Tibial artery (tissue), 4 donors: ENCODE measurements around the gene SORCS2.
A peak's percentile ranks its signal among the peaks of the same experiment; 100 is the strongest.

Experiments
- DNase-seq, 2 donors: peaks; one replicate each; pipeline ENCODE4 v3.0.0-alpha.2; 2019
- H3K27ac ChIP-seq, 2 donors: fragments of 200-600 bp; sonication (generic) in 1 of 2; 1 replicate in 1 of 2; 2 replicates in 1 of 2; pipeline ENCODE4 v1.5.1; 2018 to 2019; ENCODE audit warnings: mild to moderate bottlenecking in 1 of 2
- H3K27me3 ChIP-seq, 2 donors: fragments of 200-600 bp; sonication (generic) in 1 of 2; one replicate each; pipeline versions ENCODE4 v1.5.1 to v1.6.0; 2016 to 2019
- H3K36me3 ChIP-seq, 3 donors: fragments of 200-600 bp; sonication (generic) in 2 of 3; one replicate each; pipeline ENCODE4 v1.5.1; 2016 to 2019; ENCODE audit warnings: mild to moderate bottlenecking in 2 of 3
- H3K4me1 ChIP-seq, 4 donors: fragments of 200-600 bp; sonication (generic) in 2 of 4; 1 replicate in 3 of 4; 2 replicates in 1 of 4; pipeline ENCODE4 v1.5.1; 2016 to 2019
- H3K4me3 ChIP-seq, 2 donors: fragments of 200-600 bp; sonication (generic) in 1 of 2; 1 replicate in 1 of 2; 2 replicates in 1 of 2; pipeline ENCODE4 v1.5.1; 2018 to 2019; ENCODE audit warnings: mild to moderate bottlenecking in 2 of 2
- H3K9me3 ChIP-seq, 3 donors: fragments of 200-600 bp; sonication (generic) in 1 of 3; one replicate each; pipeline ENCODE4 v1.5.1; 2016 to 2019
- CTCF ChIP-seq, 2 experiments: fragments of 200-600 bp in 1 of 2; fragments of 450-650 bp in 1 of 2; IDR thresholded peaks; one replicate each; pipeline ENCODE4 v1.5.1; 2017 to 2019; ENCODE audit warnings: antibody characterized with exemption in 2 of 2, mild to moderate bottlenecking in 1 of 2, moderate library complexity in 1 of 2
- intact Hi-C: fragments of 100-400 bp; cut with DNase I; formaldehyde crosslinking; loops from one replicate; pipeline ENCODE4 v1.15.0; 2023; ENCODE audit warnings: low total_unique reads

SORCS2 gene

DNA sequence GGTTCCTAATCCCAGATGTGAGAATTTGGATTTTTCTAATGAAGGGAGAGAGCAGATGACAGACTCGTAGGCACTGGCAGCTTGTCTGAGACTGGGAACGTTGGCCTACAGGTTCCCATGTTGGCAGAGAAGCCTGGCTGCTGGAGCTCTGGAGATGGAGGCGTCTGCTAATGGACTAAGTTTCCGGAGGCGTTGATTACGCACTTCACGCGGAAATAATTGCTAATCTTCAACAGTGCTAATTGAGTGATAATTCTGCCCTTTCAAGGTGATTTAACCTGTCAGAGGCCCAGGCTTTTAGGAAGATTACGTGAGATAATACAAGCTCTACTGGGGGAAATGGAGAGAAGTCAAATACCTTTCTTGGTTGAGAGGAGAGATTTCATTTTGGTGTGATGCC lies 165.0 kb downstream of the SORCS2 start:
- DNase-seq: no peak
- intact Hi-C loops: no loop called here
- no peaks in the 10 kb centered on the region for H3K27me3 ChIP-seq
- no peak for TF ChIP-seq CTCF (IDR thresholded peaks at IDR 0.05)
- H3K4me1 ChIP-seq: peaks cover 0 to 9% (median 4%) of the 10 kb centered on the region in 4 donors
- H3K27ac ChIP-seq: no peak overlapping the region
- no peaks in the 10 kb centered on the region for H3K9me3 ChIP-seq
- H3K36me3 ChIP-seq: no peaks in the 10 kb centered on the region
- H3K4me3 ChIP-seq: no peak overlapping the region

- no peak overlapping the region for H3K4me3 ChIP-seq
- no peaks in the 10 kb centered on the region for H3K27me3 ChIP-seq
- H3K4me1 ChIP-seq: peaks cover 0 to 9% (median 4%) of the 10 kb centered on the region in 4 donors
- H3K27ac ChIP-seq: no peak overlapping the region
- no peak for TF ChIP-seq CTCF (IDR thresholded peaks at IDR 0.05)
- intact Hi-C loops: no loop called here
- peak in 1 of 2 donors; percentile 74 for DNase-seq
- no peaks in the 10 kb centered on the region for H3K36me3 ChIP-seq
- H3K9me3 ChIP-seq: no peaks in the 10 kb centered on the region
Measured at GRCh38 chr4:7358100-7358735, 165.9 kb downstream of the SORCS2 start.

GRCh38 chr4:7359400-7360062 lies 167.2 kb downstream of the SORCS2 start:
- DNase-seq: no peak
- Histone ChIP-seq H3K4me1 (peaks cover 0 to 9% (median 4%) of the 10 kb centered on the region in 4 donors), H3K9me3 (no peaks in the 10 kb centered on the region)

GRCh38 chr4:7360806-7361205 lies 168.5 kb downstream of the SORCS2 start:
- no peaks in the 10 kb centered on the region for H3K9me3 ChIP-seq
- H3K4me3 ChIP-seq: no peak overlapping the region
- intact Hi-C loops: no loop called here
- TF ChIP-seq CTCF (IDR thresholded peaks at IDR 0.05): no peak
- DNase-seq: no peak
- peaks cover 0 to 8% of the 10 kb centered on the region in 2 donors for H3K27me3 ChIP-seq
- no peak overlapping the region for H3K27ac ChIP-seq
- H3K36me3 ChIP-seq: no peaks in the 10 kb centered on the region
- peaks cover 0 to 13% (median 9%) of the 10 kb centered on the region in 4 donors for H3K4me1 ChIP-seq

More at GRCh38 chr4:7359400-7360062, 167.2 kb downstream of the SORCS2 start:
- H3K36me3 ChIP-seq: no peaks in the 10 kb centered on the region
- intact Hi-C loops: no loop called here
- TF ChIP-seq CTCF (IDR thresholded peaks at IDR 0.05): no peak
- H3K4me3 ChIP-seq: no peak overlapping the region
- H3K27ac ChIP-seq: no peak overlapping the region
- H3K27me3 ChIP-seq: no peaks in the 10 kb centered on the region

GRCh38 chr4:7361280-7361895 lies 169.1 kb downstream of the SORCS2 start:
- peaks cover 0 to 13% of the 10 kb centered on the region in 2 donors for H3K27me3 ChIP-seq
- no peaks in the 10 kb centered on the region for H3K36me3 ChIP-seq
- H3K27ac ChIP-seq: no peak overlapping the region
- no peak for TF ChIP-seq CTCF (IDR thresholded peaks at IDR 0.05)
- no peak for DNase-seq
- no peak overlapping the region for H3K4me3 ChIP-seq
- no peaks in the 10 kb centered on the region for H3K9me3 ChIP-seq
- H3K4me1 ChIP-seq: peaks cover 0 to 16% (median 14%) of the 10 kb centered on the region in 4 donors
- intact Hi-C loops: no loop called here
